ENCODE measurements around the gene MYL1.

Gene MYL1

DNA sequence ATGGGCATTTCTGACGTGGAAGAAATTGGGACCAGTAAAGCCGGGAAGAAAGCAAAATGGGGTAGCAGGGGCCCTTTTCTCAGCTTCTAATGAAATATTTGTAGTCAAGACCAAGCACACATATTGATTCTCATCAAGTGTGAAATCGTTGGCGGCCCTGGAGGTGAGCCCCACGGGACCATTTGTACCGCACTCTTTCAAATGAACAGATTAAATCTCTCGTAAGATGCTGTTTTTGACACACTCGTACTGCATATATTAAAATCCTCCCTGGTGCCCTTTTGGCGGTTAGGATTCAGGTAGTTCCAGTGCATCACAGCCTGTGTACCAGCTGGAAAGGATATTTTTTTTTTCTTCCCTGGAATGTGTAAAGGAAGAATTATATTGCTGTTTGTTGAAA is 9.9 kb upstream of the MYL1 start:
- no peak overlapping the region for H3K4me3 ChIP-seq (ENCODE audit: control insufficient read depth, low read depth, low read length)
- DNase-seq (ENCODE audit: low read depth): no peak

DNA sequence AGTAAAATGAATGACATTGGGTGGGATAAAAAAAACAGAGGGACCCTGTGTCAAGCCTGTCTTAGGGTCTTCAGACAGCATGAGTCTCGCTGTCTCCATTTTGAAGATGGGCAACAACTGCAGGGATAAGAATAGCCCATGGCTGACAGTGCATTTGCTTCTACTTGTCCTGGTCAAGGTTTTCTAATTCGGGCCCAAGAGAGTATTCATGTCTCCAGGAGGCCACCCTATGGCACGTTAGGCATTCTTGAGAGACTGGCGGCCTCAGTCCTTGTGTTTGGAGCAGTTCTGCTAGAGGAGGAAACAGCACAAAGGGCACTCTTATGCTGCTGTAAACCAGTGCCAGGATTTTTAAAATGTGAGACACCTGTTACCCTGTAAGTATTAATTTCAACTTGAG is 9.5 kb upstream of the MYL1 start:
- TF ChIP-seq, protein P1, sequence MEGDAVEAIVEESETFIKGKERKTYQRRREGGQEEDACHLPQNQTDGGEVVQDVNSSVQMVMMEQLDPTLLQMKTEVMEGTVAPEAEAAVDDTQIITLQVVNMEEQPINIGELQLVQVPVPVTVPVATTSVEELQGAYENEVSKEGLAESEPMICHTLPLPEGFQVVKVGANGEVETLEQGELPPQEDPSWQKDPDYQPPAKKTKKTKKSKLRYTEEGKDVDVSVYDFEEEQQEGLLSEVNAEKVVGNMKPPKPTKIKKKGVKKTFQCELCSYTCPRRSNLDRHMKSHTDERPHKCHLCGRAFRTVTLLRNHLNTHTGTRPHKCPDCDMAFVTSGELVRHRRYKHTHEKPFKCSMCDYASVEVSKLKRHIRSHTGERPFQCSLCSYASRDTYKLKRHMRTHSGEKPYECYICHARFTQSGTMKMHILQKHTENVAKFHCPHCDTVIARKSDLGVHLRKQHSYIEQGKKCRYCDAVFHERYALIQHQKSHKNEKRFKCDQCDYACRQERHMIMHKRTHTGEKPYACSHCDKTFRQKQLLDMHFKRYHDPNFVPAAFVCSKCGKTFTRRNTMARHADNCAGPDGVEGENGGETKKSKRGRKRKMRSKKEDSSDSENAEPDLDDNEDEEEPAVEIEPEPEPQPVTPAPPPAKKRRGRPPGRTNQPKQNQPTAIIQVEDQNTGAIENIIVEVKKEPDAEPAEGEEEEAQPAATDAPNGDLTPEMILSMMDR (IDR thresholded peaks at IDR 0.05; ENCODE audit: control insufficient read depth, insufficient read depth, low read depth, low read length, missing control alignments): no peak
- DNase-seq (ENCODE audit: low read depth): no peak

More for the DNA sequence above, 9.9 kb upstream of the MYL1 start:
- TF ChIP-seq, protein P1 (IDR thresholded peaks at IDR 0.05; ENCODE audit: control insufficient read depth, insufficient read depth, low read depth, low read length, missing control alignments): no peak

DNA sequence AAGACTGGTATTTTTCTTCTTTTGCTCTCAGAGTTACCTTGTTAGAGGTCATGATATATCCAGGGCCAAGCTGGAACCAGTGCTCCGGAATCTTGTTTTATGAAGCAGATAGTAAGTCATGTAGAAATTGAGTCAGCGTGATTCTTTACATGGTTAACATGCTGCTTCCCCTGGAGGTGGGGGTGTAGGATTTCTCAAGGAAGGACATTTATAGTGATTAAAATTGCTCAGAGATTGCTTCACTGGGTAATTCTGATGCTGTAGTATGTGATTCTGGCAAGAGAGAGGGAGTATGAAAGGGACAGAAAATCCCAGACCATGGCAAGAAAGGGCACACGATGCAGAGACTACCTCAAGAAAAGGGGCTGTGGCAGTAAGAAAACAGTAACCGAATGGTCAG is 8.0 kb upstream of the MYL1 start:
- H3K4me3 ChIP-seq (ENCODE audit: control insufficient read depth, low read depth, low read length): no peak overlapping the region
- DNase-seq (ENCODE audit: low read depth): no peak
- TF ChIP-seq, protein P1 (IDR thresholded peaks at IDR 0.05; ENCODE audit: control insufficient read depth, insufficient read depth, low read depth, low read length, missing control alignments): no peak

More for the DNA sequence above, 9.5 kb upstream of the MYL1 start:
- H3K4me3 ChIP-seq (ENCODE audit: control insufficient read depth, low read depth, low read length): no peak overlapping the region

DNA sequence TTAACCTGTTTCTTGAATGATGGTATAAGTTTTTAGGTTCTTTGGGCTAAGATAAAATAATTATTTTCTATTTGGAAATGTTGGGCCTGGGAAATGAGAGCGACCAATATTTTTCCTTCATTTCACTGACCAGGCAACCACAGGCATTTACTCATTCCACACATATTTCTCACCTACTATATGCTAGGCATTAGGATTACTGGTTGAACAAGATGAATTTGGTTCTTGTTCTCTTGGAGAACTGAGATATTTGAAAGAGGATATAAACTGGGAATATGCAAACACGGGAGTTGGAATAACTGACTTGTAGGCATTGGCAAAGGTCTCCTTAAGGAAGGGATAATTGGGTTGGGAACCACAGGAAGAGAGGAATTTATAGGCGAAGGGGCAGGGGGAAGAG is 3.9 kb upstream of the MYL1 start:
- TF ChIP-seq, protein P1 (IDR thresholded peaks at IDR 0.05; ENCODE audit: control insufficient read depth, insufficient read depth, low read depth, low read length, missing control alignments): no peak
- DNase-seq (ENCODE audit: low read depth): no peak
- no peak overlapping the region for H3K4me3 ChIP-seq (ENCODE audit: control insufficient read depth, low read depth, low read length)

DNA sequence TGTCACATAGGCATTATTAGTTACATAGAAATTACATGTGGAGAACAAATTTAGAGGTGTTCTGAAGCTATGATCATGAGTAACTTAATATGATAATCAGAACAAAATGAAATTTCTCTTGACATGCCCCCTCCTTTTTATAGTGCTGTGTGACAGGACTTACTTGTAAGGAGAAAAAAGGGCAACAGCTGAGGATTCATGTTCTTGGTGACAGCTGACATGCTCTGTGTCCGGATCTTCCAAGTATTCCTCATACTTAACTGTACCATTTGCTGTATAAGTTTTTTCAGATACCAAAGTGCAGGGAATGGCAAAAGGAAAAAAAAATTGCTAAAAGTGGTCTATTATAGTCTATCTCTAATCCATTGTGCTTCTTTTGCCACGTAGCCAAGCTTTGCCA is 3.5 kb upstream of the MYL1 start:
- TF ChIP-seq, protein P1 (IDR thresholded peaks at IDR 0.05; ENCODE audit: control insufficient read depth, insufficient read depth, low read depth, low read length, missing control alignments): no peak
- no peak for DNase-seq (ENCODE audit: low read depth)
- no peak overlapping the region for H3K4me3 ChIP-seq (ENCODE audit: control insufficient read depth, low read depth, low read length)

DNA sequence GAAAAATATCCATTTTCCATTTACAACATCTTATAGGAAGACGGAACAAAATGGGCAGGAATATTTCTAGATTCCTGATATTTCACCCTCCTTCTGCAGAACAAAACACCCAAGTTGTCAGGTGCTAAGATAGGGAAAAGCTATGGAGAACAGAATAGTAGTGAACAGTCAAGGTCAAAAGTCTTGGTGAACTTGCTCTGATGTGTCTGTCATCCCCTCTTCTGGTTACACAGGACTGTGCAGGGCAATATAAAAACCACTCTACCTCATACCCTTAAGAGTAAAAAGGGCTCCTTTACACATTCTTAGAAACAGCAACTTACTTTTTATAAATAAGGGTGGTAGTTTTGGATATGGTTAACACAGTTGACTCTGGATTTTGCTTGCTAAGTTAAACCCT is 4.4 kb downstream of the MYL1 start:
- DNase-seq (ENCODE audit: low read depth): no peak
- TF ChIP-seq, protein P1 (IDR thresholded peaks at IDR 0.05; ENCODE audit: control insufficient read depth, insufficient read depth, low read depth, low read length, missing control alignments): no peak
- H3K4me3 ChIP-seq (ENCODE audit: control insufficient read depth, low read depth, low read length): no peak overlapping the region

Measured in AG09309 (cell line).